Trophoblast cell (in vitro differentiated cells and primary cell): ENCODE measurements around the gene C6orf141.

ENCODE experiments used
- DNase-seq, 2 donors: peaks; one replicate each; pipeline ENCODE4 v3.0.0-alpha.2; 2016
- H2AFZ ChIP-seq: 2 replicates; pipeline ENCODE4 v1.6.1; 2013; ENCODE audit warnings: low read length, moderate library complexity, mild to moderate bottlenecking; ENCODE audit not compliant: insufficient read depth, poor library complexity
- H2AK5ac ChIP-seq: 2 replicates; pipeline ENCODE4 v1.6.1; 2013; ENCODE audit warnings: mild to moderate bottlenecking, low read length
- H2BK120ac ChIP-seq: 2 replicates; pipeline ENCODE4 v1.6.1; 2013; ENCODE audit warnings: low read length, mild to moderate bottlenecking, moderate library complexity; ENCODE audit not compliant: insufficient read depth, poor library complexity
- H2BK12ac ChIP-seq: 2 replicates; pipeline ENCODE4 v1.6.1; 2013; ENCODE audit warnings: mild to moderate bottlenecking, low read length, moderate library complexity
- H2BK5ac ChIP-seq: 2 replicates; pipeline ENCODE4 v1.6.1; 2013; ENCODE audit warnings: low read length, low read depth, moderate library complexity, mild to moderate bottlenecking; ENCODE audit not compliant: poor library complexity
- H3K14ac ChIP-seq: 2 replicates; pipeline ENCODE4 v1.6.1; 2013; ENCODE audit warnings: mild to moderate bottlenecking, low read length
- H3K18ac ChIP-seq: 2 replicates; pipeline ENCODE4 v1.6.1; 2013; ENCODE audit warnings: mild to moderate bottlenecking, low read length
- H3K23ac ChIP-seq: 2 replicates; pipeline ENCODE4 v1.6.1; 2013; ENCODE audit warnings: low read length
- H3K27ac ChIP-seq: 2 replicates; pipeline ENCODE4 v1.5.1; 2013; ENCODE audit warnings: low read depth, mild to moderate bottlenecking, inconsistent platforms, low read length, moderate library complexity
- H3K27me3 ChIP-seq: 2 replicates; pipeline ENCODE4 v1.6.1; 2013; ENCODE audit warnings: inconsistent platforms, mild to moderate bottlenecking, low read length, moderate library complexity; ENCODE audit not compliant: insufficient read depth
- H3K36me3 ChIP-seq, 2 experiments: 1 replicate in 1 of 2; 2 replicates in 1 of 2; pipeline ENCODE4 v1.6.1; 2013; ENCODE audit warnings: low read length in 2 of 2, mild to moderate bottlenecking in 2 of 2, moderate library complexity in 1 of 2; ENCODE audit not compliant: insufficient read depth in 2 of 2, control insufficient read depth in 1 of 2
- H3K4ac ChIP-seq: 2 replicates; pipeline ENCODE4 v1.6.1; 2013; ENCODE audit warnings: low read depth, mild to moderate bottlenecking, low read length, moderate library complexity
- H3K4me1 ChIP-seq, 2 experiments: 1 replicate in 1 of 2; 2 replicates in 1 of 2; pipeline ENCODE4 v1.6.1; 2013; ENCODE audit warnings: low read length in 2 of 2, mild to moderate bottlenecking in 2 of 2, moderate library complexity in 1 of 2; ENCODE audit not compliant: insufficient read depth in 2 of 2, control insufficient read depth in 1 of 2
- H3K4me2 ChIP-seq: 2 replicates; pipeline ENCODE4 v1.6.1; 2013; ENCODE audit warnings: inconsistent platforms, mild to moderate bottlenecking, low read length, moderate library complexity
- H3K4me3 ChIP-seq: 2 replicates; pipeline ENCODE4 v1.5.1; 2013; ENCODE audit warnings: mild to moderate bottlenecking, low read depth, low read length, inconsistent platforms
- H3K79me1 ChIP-seq: one replicate; pipeline ENCODE4 v1.6.1; 2013; ENCODE audit warnings: low read length
- H3K79me2 ChIP-seq: 2 replicates; pipeline ENCODE4 v1.6.1; 2013; ENCODE audit warnings: low read length, mild to moderate bottlenecking; ENCODE audit not compliant: control insufficient read depth, insufficient read depth, poor library complexity
- H3K9ac ChIP-seq: 2 replicates; pipeline ENCODE4 v1.6.1; 2013; ENCODE audit warnings: mild to moderate bottlenecking, low read length
- H3K9me3 ChIP-seq: 2 replicates; pipeline ENCODE4 v1.6.1; 2013; ENCODE audit warnings: low read depth, mild to moderate bottlenecking, control low read depth, inconsistent platforms, low read length; ENCODE audit not compliant: insufficient read depth
- H4K12ac ChIP-seq: 2 replicates; pipeline ENCODE4 v1.6.1; 2013; ENCODE audit warnings: low read depth, mild to moderate bottlenecking, low read length, moderate library complexity
- H4K8ac ChIP-seq: 2 replicates; pipeline ENCODE4 v1.6.1; 2013; ENCODE audit warnings: low read depth, mild to moderate bottlenecking, low read length, moderate library complexity
- H4K91ac ChIP-seq: one replicate; pipeline ENCODE4 v1.6.1; 2013; ENCODE audit warnings: low read depth, mild to moderate bottlenecking, low read length, moderate library complexity
- WGBS: extraction: QIAGEN DNeasy Blood & Tissue Kit; methylation state at CpG from one replicate; pipeline ENCODE4 v1.1.7; 2013; ENCODE audit warnings: missing lambda C conversion rate; ENCODE audit not compliant: insufficient read length, insufficient coverage; ENCODE audit errors: extremely low coverage; 5-methylcytosine and 5-hydroxymethylcytosine counted together

The C6orf141 gene

GRCh38 chr6:49530141-49530776 is 20.2 kb upstream of the C6orf141 start:
- no peaks in the 10 kb centered on the region for H3K79me1 ChIP-seq
- H3K9ac ChIP-seq: no peak overlapping the region
- no peaks in the 10 kb centered on the region for H3K36me3 ChIP-seq
- H2BK5ac ChIP-seq: no peak overlapping the region
- H3K4me2 ChIP-seq: no peak overlapping the region
- H3K4ac ChIP-seq: no peak overlapping the region
- H3K27ac ChIP-seq: no peak overlapping the region
- H3K14ac ChIP-seq: no peak overlapping the region
- no peak overlapping the region for H4K8ac ChIP-seq
- H3K9me3 ChIP-seq: no peaks in the 10 kb centered on the region
- H3K4me1 ChIP-seq: no peaks in the 10 kb centered on the region
- H3K27me3 ChIP-seq: no peaks in the 10 kb centered on the region
- DNase-seq: no peak
- no peak overlapping the region for H3K18ac ChIP-seq
- H3K23ac ChIP-seq: no peak overlapping the region
- no CpG with 5 or more reads among the region's 2 CpGs for WGBS
- no peaks in the 10 kb centered on the region for H3K79me2 ChIP-seq
- no peak overlapping the region for H4K12ac ChIP-seq
- H4K91ac ChIP-seq: no peak overlapping the region
- no peak overlapping the region for H2BK120ac ChIP-seq
- H2BK12ac ChIP-seq: no peak overlapping the region
- no peak overlapping the region for H3K4me3 ChIP-seq
- H2AK5ac ChIP-seq: no peak overlapping the region
- no peak overlapping the region for H2AFZ ChIP-seq

DNA sequence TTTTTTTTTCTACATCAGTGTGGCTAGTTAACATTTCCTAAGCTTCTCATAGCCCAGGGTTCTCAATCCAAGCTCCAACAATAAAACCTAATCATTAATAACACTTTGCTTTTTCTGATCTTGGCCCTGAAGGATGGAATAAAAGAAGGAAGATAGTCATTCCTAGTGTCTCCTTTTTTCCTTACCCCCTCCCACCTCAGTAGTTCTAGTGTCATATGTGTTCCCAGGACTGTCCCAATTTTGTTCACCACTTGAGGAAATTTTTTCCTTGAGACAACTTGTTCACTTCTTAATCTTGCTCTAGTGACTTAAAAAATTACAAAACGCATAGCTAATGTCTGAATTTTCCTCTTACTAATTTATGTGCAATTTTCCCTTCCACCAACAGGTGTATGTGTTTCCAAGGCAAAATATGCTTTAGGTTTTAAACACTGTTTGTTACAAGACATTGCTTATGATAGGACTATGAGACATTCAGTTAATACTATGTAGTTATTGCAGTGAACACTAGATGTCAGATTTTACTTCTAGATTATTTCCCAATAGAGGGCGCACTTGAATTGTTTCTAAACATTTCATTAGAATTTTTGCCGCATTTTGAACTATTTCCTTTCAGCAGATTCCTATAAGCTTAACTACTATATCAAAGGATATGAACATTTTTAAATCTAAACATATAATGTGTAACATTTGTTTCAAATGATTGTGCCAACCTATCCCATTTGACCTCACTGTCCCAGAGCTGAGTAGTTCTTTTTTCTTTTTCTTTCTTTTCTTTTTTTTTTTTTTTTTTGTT is 18.5 kb upstream of the C6orf141 start:
- Histone ChIP-seq H2BK12ac (no peak overlapping the region), H2BK5ac (no peak overlapping the region), H3K14ac (no peak overlapping the region), H2AK5ac (no peak overlapping the region), H3K4me1 (no peaks in the 10 kb centered on the region), H4K91ac (no peak overlapping the region), H3K23ac (no peak overlapping the region), H3K9me3 (no peaks in the 10 kb centered on the region), H3K79me1 (no peaks in the 10 kb centered on the region), H3K27ac (no peak overlapping the region), H3K4me2 (no peak overlapping the region), H3K36me3 (no peaks in the 10 kb centered on the region), H2BK120ac (no peak overlapping the region), H4K8ac (no peak overlapping the region), H3K27me3 (no peaks in the 10 kb centered on the region), H3K4ac (no peak overlapping the region), H4K12ac (no peak overlapping the region), H3K18ac (no peak overlapping the region), H3K9ac (no peak overlapping the region), H3K79me2 (no peaks in the 10 kb centered on the region), H3K4me3 (no peak overlapping the region), H2AFZ (no peak overlapping the region)
- DNase-seq: peak in 1 of 2 donors; percentile 86
- WGBS: no CpG with 5 or more reads among the region's 3 CpGs

DNA sequence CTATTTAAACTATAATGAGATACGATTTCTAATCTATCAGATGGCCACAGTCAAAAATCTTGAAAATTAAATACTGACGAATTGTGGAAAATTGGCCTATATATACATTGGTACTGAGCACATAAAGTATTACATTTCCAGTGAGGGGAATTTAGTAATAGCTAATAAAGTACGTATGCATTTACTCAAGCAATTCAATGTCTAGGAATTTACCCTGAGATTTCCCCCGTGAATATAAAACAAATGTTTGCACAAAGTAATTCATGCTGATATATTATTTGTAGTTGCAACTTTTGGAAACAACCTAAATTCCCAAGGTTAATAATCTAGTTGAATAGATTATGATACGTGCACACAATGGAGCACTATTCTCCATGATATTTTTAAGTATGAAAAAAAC is 14.7 kb upstream of the C6orf141 start:
- no peak overlapping the region for H4K12ac ChIP-seq
- no peak overlapping the region for H2AK5ac ChIP-seq
- no peak overlapping the region for H2AFZ ChIP-seq
- no peak overlapping the region for H2BK120ac ChIP-seq
- no CpG with 5 or more reads among the region's 5 CpGs for WGBS
- H3K4me3 ChIP-seq: no peak overlapping the region
- H4K8ac ChIP-seq: no peak overlapping the region
- H3K9ac ChIP-seq: no peak overlapping the region
- no peaks in the 10 kb centered on the region for H3K27me3 ChIP-seq
- H3K14ac ChIP-seq: no peak overlapping the region
- DNase-seq: no peak
- H3K23ac ChIP-seq: no peak overlapping the region
- H2BK12ac ChIP-seq: no peak overlapping the region
- H3K36me3 ChIP-seq: no peaks in the 10 kb centered on the region
- no peak overlapping the region for H3K27ac ChIP-seq
- H3K18ac ChIP-seq: no peak overlapping the region
- no peak overlapping the region for H3K4me2 ChIP-seq
- H3K79me1 ChIP-seq: no peaks in the 10 kb centered on the region
- H4K91ac ChIP-seq: no peak overlapping the region
- H3K4ac ChIP-seq: no peak overlapping the region
- H3K4me1 ChIP-seq: no peaks in the 10 kb centered on the region
- H2BK5ac ChIP-seq: no peak overlapping the region
- H3K9me3 ChIP-seq: no peaks in the 10 kb centered on the region
- no peaks in the 10 kb centered on the region for H3K79me2 ChIP-seq

GRCh38 chr6:49539102-49539501 is 11.4 kb upstream of the C6orf141 start:
- H3K9ac ChIP-seq: no peak overlapping the region
- H2BK12ac ChIP-seq: no peak overlapping the region
- no peak overlapping the region for H4K8ac ChIP-seq
- no peak overlapping the region for H3K18ac ChIP-seq
- H3K36me3 ChIP-seq: no peaks in the 10 kb centered on the region
- H2AK5ac ChIP-seq: no peak overlapping the region
- H3K4me2 ChIP-seq: no peak overlapping the region
- DNase-seq: no peak
- H3K79me2 ChIP-seq: no peaks in the 10 kb centered on the region
- no peak overlapping the region for H2BK5ac ChIP-seq
- H4K91ac ChIP-seq: no peak overlapping the region
- no peak overlapping the region for H3K4me3 ChIP-seq
- H3K27ac ChIP-seq: no peak overlapping the region
- no peak overlapping the region for H3K4ac ChIP-seq
- H3K9me3 ChIP-seq: no peaks in the 10 kb centered on the region
- H4K12ac ChIP-seq: no peak overlapping the region
- H2AFZ ChIP-seq: no peak overlapping the region
- H3K27me3 ChIP-seq: no peaks in the 10 kb centered on the region
- H2BK120ac ChIP-seq: no peak overlapping the region
- H3K4me1 ChIP-seq: no peaks in the 10 kb centered on the region
- no CpG with 5 or more reads among the region's 3 CpGs for WGBS
- H3K14ac ChIP-seq: no peak overlapping the region
- no peak overlapping the region for H3K23ac ChIP-seq
- H3K79me1 ChIP-seq: no peaks in the 10 kb centered on the region
